ENCODE data around the gene LAMTOR1.

GRCh38 chr11:72150882-72151281, 47.8 kb upstream of the LAMTOR1 start:
- TF ChIP-seq EZH2 (IDR thresholded peaks at IDR 0.05; ENCODE audit: borderline replicate concordance, low read length): no peak
- no peak for TF ChIP-seq CTCF (conservative IDR thresholded peaks at IDR 0.05 in 1 of 2, IDR thresholded peaks at IDR 0.05 in 1 of 2; ENCODE audit: extremely low read depth in 1 of 2, insufficient read depth in 1 of 2, low read depth in 1 of 2, low read length in 2 of 2)
